SK-N-SH treated with all-trans-retinoic acid at 6 μM for 48 hours (cell line): ENCODE results near the gene OLFML2A.

Experiments used
- ATAC-seq: fragments of 200-7000 bp; cut with Tn5 transposase; 3 replicates; pipeline ENCODE4 v1.9.1; 2020; ENCODE audit warnings: mild to moderate bottlenecking, moderate library complexity
- ARNTL ChIP-seq: fragments of 450-650 bp; formaldehyde crosslinking; IDR thresholded peaks from 2 replicates; pipeline ENCODE4 v1.5.0; 2020; ENCODE audit warnings: low read depth, mild to moderate bottlenecking, moderate library complexity, borderline replicate concordance
- BACH2 ChIP-seq: fragments of 250-450 bp; sonication (Bioruptor Pico); IDR thresholded peaks from 2 replicates; pipeline ENCODE4 v1.9.0; 2021; ENCODE audit warnings: mild to moderate bottlenecking, borderline replicate concordance
- CSDC2 ChIP-seq: fragments of 250-450 bp; sonication (Bioruptor Pico); IDR thresholded peaks from 2 replicates; pipeline ENCODE4 v1.5.0; 2020; ENCODE audit warnings: mild to moderate bottlenecking, moderate library complexity
- ESRRG ChIP-seq: fragments of 250-450 bp; sonication (Bioruptor Pico); IDR thresholded peaks from 2 replicates; pipeline ENCODE4 v1.6.1; 2021; ENCODE audit warnings: mild to moderate bottlenecking
- OSR1 ChIP-seq: fragments of 250-450 bp; sonication (Bioruptor Pico); IDR thresholded peaks from 2 replicates; pipeline ENCODE4 v1.8.0; 2022; ENCODE audit warnings: moderate library complexity, mild to moderate bottlenecking, inconsistent platforms
- POU6F1 ChIP-seq: fragments of 250-450 bp; sonication (Bioruptor Pico); IDR thresholded peaks from 2 replicates; pipeline ENCODE4 v1.8.0; 2021; ENCODE audit warnings: low read depth, mild to moderate bottlenecking, moderate library complexity, borderline replicate concordance
- PPARA ChIP-seq: fragments of 250-450 bp; sonication (Bioruptor Pico); IDR thresholded peaks from 2 replicates; pipeline ENCODE4 v1.5.0; 2020; ENCODE audit warnings: mild to moderate bottlenecking, borderline replicate concordance
- RARB ChIP-seq: fragments of 250-450 bp; sonication (Bioruptor Pico); IDR thresholded peaks from 2 replicates; pipeline ENCODE4 v1.8.0; 2021; ENCODE audit warnings: mild to moderate bottlenecking, moderate library complexity
- SNAI2 ChIP-seq: fragments of 250-450 bp; sonication (Bioruptor Pico); IDR thresholded peaks from 2 replicates; pipeline ENCODE4 v1.5.0; 2020; ENCODE audit warnings: mild to moderate bottlenecking, moderate library complexity
- TCF4 ChIP-seq: fragments of 250-450 bp; sonication (Bioruptor Pico); IDR thresholded peaks from 2 replicates; pipeline ENCODE4 v1.8.0; 2021; ENCODE audit warnings: mild to moderate bottlenecking, moderate library complexity, borderline replicate concordance
- TOX ChIP-seq: fragments of 250-450 bp; sonication (Bioruptor Pico); IDR thresholded peaks from 2 replicates; pipeline ENCODE4 v1.8.0; 2021; ENCODE audit warnings: mild to moderate bottlenecking, moderate library complexity, borderline replicate concordance
- TSHZ2 ChIP-seq: fragments of 250-450 bp; sonication (Bioruptor Pico); IDR thresholded peaks from 2 replicates; pipeline ENCODE4 v1.5.0; 2020; ENCODE audit warnings: mild to moderate bottlenecking, moderate library complexity
- ZC3H10 ChIP-seq: fragments of 250-450 bp; sonication (Bioruptor Pico); IDR thresholded peaks from 2 replicates; pipeline ENCODE4 v1.5.1; 2021; ENCODE audit warnings: mild to moderate bottlenecking, moderate library complexity
- ZFP3 ChIP-seq: fragments of 250-450 bp; sonication (Bioruptor Pico); IDR thresholded peaks from 2 replicates; pipeline ENCODE4 v1.5.0; 2020; ENCODE audit warnings: mild to moderate bottlenecking, moderate library complexity
- ZFP30 ChIP-seq: fragments of 450-650 bp; formaldehyde crosslinking; IDR thresholded peaks from 2 replicates; pipeline ENCODE4 v1.5.0; 2022; ENCODE audit warnings: mild to moderate bottlenecking, moderate library complexity
- ZNF8 ChIP-seq: fragments of 450-650 bp; formaldehyde crosslinking; IDR thresholded peaks from 2 replicates; pipeline ENCODE4 v1.5.0; 2020; ENCODE audit warnings: mild to moderate bottlenecking, moderate library complexity
- TF ChIP-seq, protein P1 (sequence below): fragments of 250-450 bp; sonication (Bioruptor Pico); IDR thresholded peaks from 2 replicates; pipeline ENCODE4 v1.5.1; 2021; ENCODE audit warnings: mild to moderate bottlenecking, moderate library complexity
- TF ChIP-seq, protein P2 (sequence below): fragments of 250-450 bp; sonication (Bioruptor Pico); IDR thresholded peaks from 2 replicates; pipeline ENCODE4 v1.8.0; 2020; ENCODE audit warnings: mild to moderate bottlenecking, moderate library complexity, borderline replicate concordance

Gene OLFML2A

GRCh38 chr9:124815601-124816000, 38.7 kb downstream of the OLFML2A start:
- TF ChIP-seq ZC3H10 = no peak
- no peak for TF ChIP-seq CSDC2 (CRISPR knock-in tag)
- no peak for TF ChIP-seq ZFP3
- no peak for ATAC-seq

- TF ChIP-seq TCF4 (CRISPR knock-in tag) = peak; percentile 40; the same call in 1 of the 2 replicates
- TF ChIP-seq RARB = no peak
- TF ChIP-seq ZNF8 (CRISPR knock-in tag) = no peak
- peak; percentile 54; the same call in 1 of the 2 replicates for TF ChIP-seq TSHZ2 (CRISPR knock-in tag)
- peak; percentile 72 for ATAC-seq
These were observed 41.7 kb downstream of the OLFML2A start for GRCh38 chr9:124818431-124819281.

- no peak for ATAC-seq
- TF ChIP-seq PPARA = no peak
- TF ChIP-seq SNAI2 (CRISPR knock-in tag) = no peak
- no peak for TF ChIP-seq TSHZ2 (CRISPR knock-in tag)
- TF ChIP-seq, protein P1, sequence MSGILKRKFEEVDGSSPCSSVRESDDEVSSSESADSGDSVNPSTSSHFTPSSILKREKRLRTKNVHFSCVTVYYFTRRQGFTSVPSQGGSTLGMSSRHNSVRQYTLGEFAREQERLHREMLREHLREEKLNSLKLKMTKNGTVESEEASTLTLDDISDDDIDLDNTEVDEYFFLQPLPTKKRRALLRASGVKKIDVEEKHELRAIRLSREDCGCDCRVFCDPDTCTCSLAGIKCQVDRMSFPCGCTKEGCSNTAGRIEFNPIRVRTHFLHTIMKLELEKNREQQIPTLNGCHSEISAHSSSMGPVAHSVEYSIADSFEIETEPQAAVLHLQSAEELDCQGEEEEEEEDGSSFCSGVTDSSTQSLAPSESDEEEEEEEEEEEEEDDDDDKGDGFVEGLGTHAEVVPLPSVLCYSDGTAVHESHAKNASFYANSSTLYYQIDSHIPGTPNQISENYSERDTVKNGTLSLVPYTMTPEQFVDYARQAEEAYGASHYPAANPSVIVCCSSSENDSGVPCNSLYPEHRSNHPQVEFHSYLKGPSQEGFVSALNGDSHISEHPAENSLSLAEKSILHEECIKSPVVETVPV (CRISPR knock-in tag) = no peak
- no peak for TF ChIP-seq ZC3H10
- TF ChIP-seq ZFP30 (CRISPR knock-in tag) = no peak
- TF ChIP-seq ARNTL (CRISPR knock-in tag) = no peak
- no peak for TF ChIP-seq ESRRG (CRISPR knock-in tag)
- TF ChIP-seq OSR1 (CRISPR knock-in tag) = no peak
- TF ChIP-seq TOX (CRISPR knock-in tag) = no peak
- no peak for TF ChIP-seq BACH2 (CRISPR knock-in tag)
- no peak for TF ChIP-seq ZNF8 (CRISPR knock-in tag)
- TF ChIP-seq, protein P2, sequence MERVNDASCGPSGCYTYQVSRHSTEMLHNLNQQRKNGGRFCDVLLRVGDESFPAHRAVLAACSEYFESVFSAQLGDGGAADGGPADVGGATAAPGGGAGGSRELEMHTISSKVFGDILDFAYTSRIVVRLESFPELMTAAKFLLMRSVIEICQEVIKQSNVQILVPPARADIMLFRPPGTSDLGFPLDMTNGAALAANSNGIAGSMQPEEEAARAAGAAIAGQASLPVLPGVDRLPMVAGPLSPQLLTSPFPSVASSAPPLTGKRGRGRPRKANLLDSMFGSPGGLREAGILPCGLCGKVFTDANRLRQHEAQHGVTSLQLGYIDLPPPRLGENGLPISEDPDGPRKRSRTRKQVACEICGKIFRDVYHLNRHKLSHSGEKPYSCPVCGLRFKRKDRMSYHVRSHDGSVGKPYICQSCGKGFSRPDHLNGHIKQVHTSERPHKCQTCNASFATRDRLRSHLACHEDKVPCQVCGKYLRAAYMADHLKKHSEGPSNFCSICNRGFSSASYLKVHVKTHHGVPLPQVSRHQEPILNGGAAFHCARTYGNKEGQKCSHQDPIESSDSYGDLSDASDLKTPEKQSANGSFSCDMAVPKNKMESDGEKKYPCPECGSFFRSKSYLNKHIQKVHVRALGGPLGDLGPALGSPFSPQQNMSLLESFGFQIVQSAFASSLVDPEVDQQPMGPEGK (CRISPR knock-in tag) = no peak
- TF ChIP-seq POU6F1 (CRISPR knock-in tag) = no peak
- no peak for TF ChIP-seq CSDC2 (CRISPR knock-in tag)
- no peak for TF ChIP-seq RARB
These were observed 44.0 kb downstream of the OLFML2A start for GRCh38 chr9:124820698-124821623.
